Adrenal gland (tissue), 12 donors: ENCODE results near the gene SLC22A5. TPM values are rescaled to one million over a fixed set of nuclear protein-coding genes. Genes with fewer than 3 reads are reported as not detected.

Source experiments
- DNase-seq, 7 donors: peaks; one replicate each; pipeline ENCODE4 v3.0.0-alpha.2; 2019 to 2020
- H3K27ac ChIP-seq, 5 donors: fragments of 200-600 bp; sonication (generic) in 4 of 5; 1 replicate in 3 of 5; 2 replicates in 2 of 5; pipeline versions ENCODE4 v1.5.1 to v1.8.0; 2016 to 2020; ENCODE audit warnings: mild to moderate bottlenecking in 1 of 5
- H3K27me3 ChIP-seq: fragments of 200-600 bp; 2 replicates; pipeline ENCODE4 v1.8.0; 2021
- H3K36me3 ChIP-seq, 2 donors: fragments of 200-600 bp; replicated peaks in 1 of 2; 1 replicate in 1 of 2; 2 replicates in 1 of 2; pipeline versions ENCODE4 v1.5.1 to v1.8.0; 2018 to 2022
- H3K4me1 ChIP-seq, 2 donors: fragments of 200-600 bp; replicated peaks in 1 of 2; 1 replicate in 1 of 2; 2 replicates in 1 of 2; pipeline versions ENCODE4 v1.5.1 to v1.8.0; 2018 to 2021
- H3K4me3 ChIP-seq, 4 donors: fragments of 200-600 bp; sonication (generic) in 3 of 4; one replicate each; pipeline ENCODE4 v1.5.1; 2016 to 2018
- H3K9me3 ChIP-seq, 3 donors: fragments of 200-600 bp; sonication (generic) in 1 of 3; replicated peaks in 1 of 3; 1 replicate in 2 of 3; 2 replicates in 1 of 3; pipeline versions ENCODE4 v1.5.1 to v1.8.0; 2016 to 2021
- CTCF ChIP-seq, 6 experiments: fragments of 450-650 bp in 4 of 6; fragments of 200-600 bp in 2 of 6; sonication (generic) in 1 of 6; IDR thresholded peaks; 1 replicate in 5 of 6; 2 replicates in 1 of 6; pipeline versions ENCODE4 v1.5.1 to v1.8.0; 2016 to 2021; ENCODE audit warnings: antibody characterized with exemption in 6 of 6, mild to moderate bottlenecking in 2 of 6, moderate library complexity in 1 of 6
- POLR2A ChIP-seq, 2 donors: fragments of 450-650 bp; IDR thresholded peaks; one replicate each; pipeline ENCODE4 v1.6.1; 2017; ENCODE audit warnings: antibody characterized with exemption in 2 of 2, mild to moderate bottlenecking in 2 of 2, moderate library complexity in 1 of 2
- WGBS, 4 donors: extraction: QIAGEN DNeasy Blood & Tissue Kit in 2 of 4; methylation state at CpG; one replicate each; pipeline versions ENCODE4 v1.1.5 to v1.1.7; 2013 to 2017; 5-methylcytosine and 5-hydroxymethylcytosine counted together
- intact Hi-C, 2 donors: fragments of 100-400 bp; cut with DNase I; formaldehyde crosslinking; loops; one replicate each; pipeline versions ENCODE4 v1.14.1 to v1.15.0; 2022 to 2023
- polyA plus RNA-seq, 3 donors: library from polyadenylated mRNA; stranded (reverse); fragments of 200-250 nt in 2 of 3; fragments of 350-450 nt in 1 of 3; fragmentation: Illumina TruSeq in 1 of 3; extraction: RNeasy Lipid Tissue Mini Kit (QIAGEN cat#74804) in 1 of 3; gene quantifications; one replicate each; pipeline ENCODE4 v1.2.3, GENCODE V29; 2013 to 2014
- total RNA-seq, 9 donors: library from RNA; depleted of rRNA in 4 of 9; stranded (reverse); fragments of >200 nt in 4 of 9; fragments of 120-200 nt in 1 of 9; fragmentation: NEBNext Ultra II Directional in 1 of 9; extraction: Animal tissue kit (Norgen Biotek cat#: 25700) in 1 of 9; gene quantifications; one replicate each; pipeline versions ENCODE4 v1.1.0 to v1.2.4, GENCODE V29; 2013 to 2023
- donor health status: healthy with polysubstance abuse.
- donor health status: Bipolar disorder and iron deficiency.
- donor health status: DM: yes; HTN: yes; CAD: no.
- donor health status: DM: no; HTN: no; CAD: no.
- donor health status: DM: no; HTN: no; CAD: no.
- donor health status: DM: yes; HTN: yes; CAD: no.

The SLC22A5 gene
- total and polyA plus RNA-seq, 12 donors = 4.4 to 24.1 (median 13.7) TPM

GRCh38 chr5:132417461-132417860 is 48.0 kb downstream of the SLC22A5 start:
- H3K36me3 ChIP-seq = peaks cover 0 to 13% of the 10 kb centered on the region in 2 donors
- H3K9me3 ChIP-seq = no peaks in the 10 kb centered on the region
- DNase-seq = no peak
- H3K27ac ChIP-seq = peak overlapping the region in 2 of 5 donors; percentile 47 to 55
- intact Hi-C loops = loop anchor here in 1 of 2 donors (5.0 kb wide), 1 partner anchor 85 kb away; no protein-coding TSS in a partner anchor
- WGBS, 4 donors = 81 to 85% (median 83%) methylated on average over 6 of the region's 6 CpGs
- TF ChIP-seq POLR2A (IDR thresholded peaks at IDR 0.05) = no peak
- no peak for TF ChIP-seq CTCF (IDR thresholded peaks at IDR 0.05)
- H3K4me3 ChIP-seq = no peak overlapping the region
- H3K4me1 ChIP-seq = peaks cover 33 to 78% of the 10 kb centered on the region in 2 donors
- H3K27me3 ChIP-seq = no peaks in the 10 kb centered on the region

- Histone ChIP-seq H3K4me1 (peaks cover 36 to 78% of the 10 kb centered on the region in 2 donors), H3K4me3 (no peak overlapping the region), H3K9me3 (no peaks in the 10 kb centered on the region), H3K27me3 (no peaks in the 10 kb centered on the region), H3K36me3 (peaks cover 0 to 13% of the 10 kb centered on the region in 2 donors), H3K27ac (peak overlapping the region in 1 of 5 donors; percentile 55)
- no peak for DNase-seq
- TF ChIP-seq POLR2A (IDR thresholded peaks at IDR 0.05) (no peak), CTCF (IDR thresholded peaks at IDR 0.05) (no peak)
- intact Hi-C loops = loop anchor here in 1 of 2 donors (5.0 kb wide), 1 partner anchor 84 kb away; no protein-coding TSS in a partner anchor
- WGBS, 4 donors = 78 to 97% (median 94%) methylated on average over 4 of the region's 4 CpGs
These were observed 48.5 kb downstream of the SLC22A5 start for GRCh38 chr5:132417889-132418485.

GRCh38 chr5:132418881-132419280 is 49.4 kb downstream of the SLC22A5 start:
- 89 to 94% (median 90%) methylated on average over 2 of the region's 2 CpGs for WGBS, 4 donors
- H3K27ac ChIP-seq = peak overlapping the region in 2 of 5 donors; percentile 52 to 71
- intact Hi-C loops = loop anchor here in 1 of 2 donors (5.0 kb wide), 1 partner anchor 83 kb away; no protein-coding TSS in a partner anchor
- H3K36me3 ChIP-seq = peaks cover 0 to 13% of the 10 kb centered on the region in 2 donors
- TF ChIP-seq POLR2A (IDR thresholded peaks at IDR 0.05) (no peak), CTCF (IDR thresholded peaks at IDR 0.05) (no peak)
- no peaks in the 10 kb centered on the region for H3K27me3 ChIP-seq
- no peak overlapping the region for H3K4me3 ChIP-seq
- no peak for DNase-seq
- H3K9me3 ChIP-seq = no peaks in the 10 kb centered on the region
- peaks cover 41 to 78% of the 10 kb centered on the region in 2 donors for H3K4me1 ChIP-seq

- Histone ChIP-seq H3K27ac (peak overlapping the region in 3 of 5 donors; percentile 11 to 71 (median 52)), H3K27me3 (no peaks in the 10 kb centered on the region), H3K4me3 (no peak overlapping the region), H3K4me1 (peaks cover 32 to 77% of the 10 kb centered on the region in 2 donors), H3K9me3 (no peaks in the 10 kb centered on the region), H3K36me3 (peaks cover 0 to 13% of the 10 kb centered on the region in 2 donors)
- peak; percentile 59 to 86 (median 72) for DNase-seq
- intact Hi-C loops = loop anchor here (5.0 to 10.0 kb wide), 3 partner anchors 65 to 83 kb away; no protein-coding TSS in a partner anchor
- 23 to 25% (median 23%) methylated on average over 12 of the region's 12 CpGs for WGBS, 4 donors
- TF ChIP-seq CTCF (IDR thresholded peaks at IDR 0.05) (peak; percentile 86 to 94 (median 90)), POLR2A (IDR thresholded peaks at IDR 0.05) (no peak)
These were observed 50.3 kb downstream of the SLC22A5 start for GRCh38 chr5:132419502-132420468.
